Measurements from ENCODE around the gene MMP15.

MMP15 gene

DNA sequence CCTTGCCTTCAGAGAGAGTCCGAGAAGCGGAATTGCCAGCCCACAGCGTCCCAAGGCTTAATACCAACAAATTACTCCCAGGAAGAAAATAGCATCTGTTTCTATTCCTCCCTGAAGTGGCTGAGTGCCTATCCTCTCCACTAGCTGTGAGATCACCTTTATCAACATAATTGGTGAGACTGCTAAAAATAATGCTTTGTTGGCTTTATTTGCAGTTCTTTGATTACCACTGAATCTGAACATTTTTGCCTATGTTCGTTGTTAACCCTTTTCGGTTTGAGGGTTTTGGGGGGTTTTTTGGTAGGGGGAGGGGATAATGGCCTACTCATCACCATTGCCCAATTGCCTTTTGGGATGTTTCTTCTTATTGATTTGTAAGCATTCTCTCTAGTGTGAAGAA lies 31.0 kb downstream of the MMP15 start:
- no CpG with 5 or more reads among the region's 5 CpGs for WGBS (ENCODE audit: extremely low coverage, insufficient coverage, low lambda C conversion rate)
- Histone ChIP-seq H3K18ac (ENCODE audit: low read length) (no peak overlapping the region), H2BK15ac (replicated peaks; ENCODE audit: low read depth) (no peak overlapping the region), H3K4me3 (ENCODE audit: low read length) (no peak overlapping the region), H2AK5ac (ENCODE audit: low read length) (no peak overlapping the region), H3K4me2 (ENCODE audit: low read length) (no peak overlapping the region), H2BK120ac (ENCODE audit: low read depth, low read length) (no peak overlapping the region), H3K56ac (ENCODE audit: low read length) (no peak overlapping the region), H3K36me3 (ENCODE audit: control insufficient read depth, insufficient read depth, low read length) (no peaks in the 10 kb centered on the region), H2BK5ac (ENCODE audit: low read length) (no peak overlapping the region), H3K27me3 (ENCODE audit: insufficient read depth, low read length, poor library complexity) (no peaks in the 10 kb centered on the region), H3K27ac (ENCODE audit: low read depth, low read length) (no peak overlapping the region), H3K4me1 (ENCODE audit: control insufficient read depth, low read depth, low read length) (no peaks in the 10 kb centered on the region), H4K8ac (ENCODE audit: low read depth, low read length) (no peak overlapping the region), H3K23ac (ENCODE audit: low read length) (no peak overlapping the region), H3K79me2 (ENCODE audit: control insufficient read depth, insufficient read depth, low read length) (no peaks in the 10 kb centered on the region), H3K79me1 (ENCODE audit: low read length) (no peaks in the 10 kb centered on the region), H4K5ac (ENCODE audit: low read length) (no peak overlapping the region), H3K9ac (ENCODE audit: low read length) (no peak overlapping the region), H3K4ac (ENCODE audit: low read depth, low read length) (no peak overlapping the region)
- no peak for DNase-seq

DNA sequence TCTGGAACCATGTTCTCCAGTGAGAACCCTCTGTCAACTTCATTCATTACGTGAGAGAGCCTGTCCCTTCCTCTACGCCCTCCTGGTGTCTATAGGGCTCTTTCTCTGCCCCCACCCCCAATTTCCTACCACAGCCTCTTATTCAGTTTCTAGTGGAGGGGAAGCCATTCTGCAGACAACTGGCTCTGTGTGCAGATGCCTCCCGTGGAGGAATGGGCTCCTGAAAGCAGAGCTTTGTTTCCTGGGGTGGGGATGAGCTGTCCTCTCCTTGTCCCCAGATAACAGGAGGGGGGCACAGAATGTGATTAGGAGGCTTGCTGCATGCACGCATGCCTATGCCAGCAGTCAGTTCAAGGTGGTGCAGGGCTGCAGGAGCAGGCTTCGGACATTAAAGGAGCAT lies 31.6 kb downstream of the MMP15 start:
- no peak overlapping the region for H2AK5ac ChIP-seq (ENCODE audit: low read length)
- H2BK15ac ChIP-seq (replicated peaks; ENCODE audit: low read depth) = no peak overlapping the region
- no peak overlapping the region for H3K18ac ChIP-seq (ENCODE audit: low read length)
- no peaks in the 10 kb centered on the region for H3K79me2 ChIP-seq (ENCODE audit: control insufficient read depth, insufficient read depth, low read length)
- H4K5ac ChIP-seq (ENCODE audit: low read length) = no peak overlapping the region
- H3K4ac ChIP-seq (ENCODE audit: low read depth, low read length) = no peak overlapping the region
- H3K36me3 ChIP-seq (ENCODE audit: control insufficient read depth, insufficient read depth, low read length) = no peaks in the 10 kb centered on the region
- H3K27ac ChIP-seq (ENCODE audit: low read depth, low read length) = no peak overlapping the region
- H4K8ac ChIP-seq (ENCODE audit: low read depth, low read length) = no peak overlapping the region
- no CpG with 5 or more reads among the region's 5 CpGs for WGBS (ENCODE audit: extremely low coverage, insufficient coverage, low lambda C conversion rate)
- H3K4me1 ChIP-seq (ENCODE audit: control insufficient read depth, low read depth, low read length) = no peaks in the 10 kb centered on the region
- H3K23ac ChIP-seq (ENCODE audit: low read length) = no peak overlapping the region
- no peak for DNase-seq
- H3K4me3 ChIP-seq (ENCODE audit: low read length) = no peak overlapping the region
- H3K27me3 ChIP-seq (ENCODE audit: insufficient read depth, low read length, poor library complexity) = no peaks in the 10 kb centered on the region
- H3K9ac ChIP-seq (ENCODE audit: low read length) = no peak overlapping the region
- H3K4me2 ChIP-seq (ENCODE audit: low read length) = no peak overlapping the region
- no peak overlapping the region for H2BK120ac ChIP-seq (ENCODE audit: low read depth, low read length)
- H2BK5ac ChIP-seq (ENCODE audit: low read length) = no peak overlapping the region
- no peak overlapping the region for H3K56ac ChIP-seq (ENCODE audit: low read length)
- no peaks in the 10 kb centered on the region for H3K79me1 ChIP-seq (ENCODE audit: low read length)

DNA sequence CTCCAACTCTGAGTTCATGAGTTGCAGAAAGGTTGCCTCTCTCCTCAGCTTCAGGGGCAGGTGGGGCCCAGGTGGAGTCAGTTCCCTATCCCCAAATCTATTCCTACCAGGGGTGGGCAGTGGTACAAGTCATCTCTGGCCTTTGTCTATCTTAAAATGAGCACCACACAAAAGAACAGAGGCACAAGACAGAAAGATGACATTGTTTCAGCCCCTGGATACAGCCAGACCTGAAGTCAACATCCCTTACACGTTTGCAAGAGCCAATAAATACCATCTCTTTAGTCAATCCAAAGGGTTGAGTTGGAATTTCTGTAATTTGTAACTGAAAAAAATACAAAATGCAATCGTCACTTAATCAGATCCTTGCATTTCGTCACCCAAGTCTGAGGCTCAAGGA lies 32.2 kb downstream of the MMP15 start:
- H3K56ac ChIP-seq (ENCODE audit: low read length) = no peak overlapping the region

DNA sequence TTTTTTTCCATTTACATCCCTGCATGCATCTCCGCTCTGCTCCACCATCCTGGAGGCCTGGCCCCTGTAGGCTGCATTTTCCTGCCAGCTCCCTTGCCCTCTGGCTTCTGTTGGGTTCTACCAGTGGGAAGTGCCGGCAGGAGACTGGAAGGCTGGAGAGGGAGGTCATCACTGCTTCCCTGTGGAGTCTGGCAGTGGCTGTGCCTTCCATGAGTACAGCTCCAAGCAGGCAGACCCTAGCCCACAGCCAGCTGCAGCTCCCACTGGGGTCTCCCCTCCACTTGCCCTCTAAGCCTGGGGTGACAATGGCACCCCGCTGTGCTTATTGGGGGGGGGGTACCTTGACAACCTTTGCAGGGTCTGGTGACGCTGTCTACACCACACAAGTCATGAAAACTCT lies 37.3 kb downstream of the MMP15 start:
- Histone ChIP-seq H2BK120ac (ENCODE audit: low read depth, low read length) (no peak overlapping the region), H4K8ac (ENCODE audit: low read depth, low read length) (no peak overlapping the region), H3K27ac (ENCODE audit: low read depth, low read length) (no peak overlapping the region), H3K4me3 (ENCODE audit: low read length) (no peak overlapping the region), H3K4ac (ENCODE audit: low read depth, low read length) (no peak overlapping the region), H2BK15ac (replicated peaks; ENCODE audit: low read depth) (no peak overlapping the region), H3K9ac (ENCODE audit: low read length) (no peak overlapping the region), H3K18ac (ENCODE audit: low read length) (no peak overlapping the region), H3K79me2 (ENCODE audit: control insufficient read depth, insufficient read depth, low read length) (no peaks in the 10 kb centered on the region), H4K5ac (ENCODE audit: low read length) (no peak overlapping the region), H3K27me3 (ENCODE audit: insufficient read depth, low read length, poor library complexity) (no peaks in the 10 kb centered on the region), H3K56ac (ENCODE audit: low read length) (no peak overlapping the region), H3K36me3 (ENCODE audit: control insufficient read depth, insufficient read depth, low read length) (no peaks in the 10 kb centered on the region), H3K4me2 (ENCODE audit: low read length) (no peak overlapping the region), H2AK5ac (ENCODE audit: low read length) (no peak overlapping the region), H3K79me1 (ENCODE audit: low read length) (no peaks in the 10 kb centered on the region), H3K4me1 (ENCODE audit: control insufficient read depth, low read depth, low read length) (no peaks in the 10 kb centered on the region), H3K23ac (ENCODE audit: low read length) (no peak overlapping the region), H2BK5ac (ENCODE audit: low read length) (no peak overlapping the region)
- no peak for DNase-seq
- WGBS (ENCODE audit: extremely low coverage, insufficient coverage, low lambda C conversion rate) = no CpG with 5 or more reads among the region's 4 CpGs

More for the DNA sequence above, 32.2 kb downstream of the MMP15 start:
- Histone ChIP-seq H3K27ac (ENCODE audit: low read depth, low read length) (no peak overlapping the region), H4K5ac (ENCODE audit: low read length) (no peak overlapping the region), H2BK5ac (ENCODE audit: low read length) (no peak overlapping the region), H3K36me3 (ENCODE audit: control insufficient read depth, insufficient read depth, low read length) (no peaks in the 10 kb centered on the region), H3K18ac (ENCODE audit: low read length) (no peak overlapping the region), H4K8ac (ENCODE audit: low read depth, low read length) (no peak overlapping the region), H3K23ac (ENCODE audit: low read length) (no peak overlapping the region), H3K4ac (ENCODE audit: low read depth, low read length) (no peak overlapping the region), H2BK15ac (replicated peaks; ENCODE audit: low read depth) (no peak overlapping the region), H3K79me1 (ENCODE audit: low read length) (no peaks in the 10 kb centered on the region), H2BK120ac (ENCODE audit: low read depth, low read length) (no peak overlapping the region), H3K4me2 (ENCODE audit: low read length) (no peak overlapping the region), H3K4me3 (ENCODE audit: low read length) (no peak overlapping the region), H3K4me1 (ENCODE audit: control insufficient read depth, low read depth, low read length) (no peaks in the 10 kb centered on the region), H2AK5ac (ENCODE audit: low read length) (no peak overlapping the region), H3K27me3 (ENCODE audit: insufficient read depth, low read length, poor library complexity) (no peaks in the 10 kb centered on the region), H3K79me2 (ENCODE audit: control insufficient read depth, insufficient read depth, low read length) (no peaks in the 10 kb centered on the region), H3K9ac (ENCODE audit: low read length) (no peak overlapping the region)
- WGBS (ENCODE audit: extremely low coverage, insufficient coverage, low lambda C conversion rate) = no CpG with 5 or more reads among the region's 3 CpGs
- DNase-seq = no peak

DNA sequence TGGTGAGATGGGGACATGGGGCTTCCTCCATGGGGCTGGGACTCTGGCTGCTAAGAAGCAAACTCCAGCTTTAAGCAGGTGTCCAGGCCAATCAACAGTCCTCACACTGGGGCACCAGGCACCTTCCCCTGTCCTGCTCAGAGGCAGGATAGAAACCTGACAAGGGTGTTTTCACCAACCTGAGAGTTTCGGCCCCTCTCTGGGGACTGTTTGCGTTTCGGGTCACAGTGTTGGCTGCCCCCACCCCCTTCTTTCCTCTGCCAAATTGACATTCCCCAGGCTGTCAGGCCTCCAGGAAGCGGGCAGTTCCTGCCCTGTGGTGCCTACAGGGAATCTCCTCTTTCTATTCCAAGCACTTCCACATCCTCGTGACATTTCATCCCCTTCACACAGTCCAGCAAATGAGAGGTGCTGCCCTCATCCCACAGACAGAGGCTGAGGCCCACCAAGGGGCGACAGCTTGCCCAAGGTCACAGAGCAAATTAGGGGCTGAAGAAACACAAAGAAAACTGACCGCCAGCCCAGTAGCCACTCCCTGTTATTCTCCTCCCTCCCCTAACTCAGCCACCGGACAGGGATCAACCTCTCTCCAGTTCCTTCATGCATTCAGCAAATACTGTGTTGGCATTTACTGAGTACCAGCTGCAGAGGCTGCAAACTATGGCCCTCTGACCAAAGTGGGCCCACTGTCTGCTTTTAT lies 38.0 kb downstream of the MMP15 start:
- DNase-seq = no peak

DNA sequence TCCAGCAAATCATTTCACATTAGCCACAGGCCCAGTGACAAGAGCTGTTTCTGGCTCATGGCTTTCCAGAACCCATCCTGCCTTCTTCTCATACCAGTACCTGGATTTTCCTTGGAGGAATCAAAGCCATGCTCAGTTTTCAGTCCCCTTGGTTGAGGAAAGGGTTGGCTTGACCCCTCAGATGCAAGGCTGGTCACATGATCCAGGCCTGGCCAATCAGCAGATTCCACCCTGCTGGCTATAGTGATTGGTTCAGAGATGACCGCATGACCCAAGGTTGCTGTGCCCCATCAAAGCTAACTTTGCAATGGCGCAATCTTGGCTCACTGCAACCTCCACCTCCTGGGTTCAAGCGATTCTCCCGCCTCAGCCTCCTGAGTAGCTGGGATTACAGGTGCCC lies 45.0 kb downstream of the MMP15 start:
- no peak overlapping the region for H4K5ac ChIP-seq (ENCODE audit: low read length)
- H3K27me3 ChIP-seq (ENCODE audit: insufficient read depth, low read length, poor library complexity) = no peaks in the 10 kb centered on the region

More for the DNA sequence above, 38.0 kb downstream of the MMP15 start:
- Histone ChIP-seq H4K8ac (ENCODE audit: low read depth, low read length) (no peak overlapping the region), H3K4me3 (ENCODE audit: low read length) (no peak overlapping the region), H3K56ac (ENCODE audit: low read length) (no peak overlapping the region), H3K23ac (ENCODE audit: low read length) (no peak overlapping the region), H3K79me2 (ENCODE audit: control insufficient read depth, insufficient read depth, low read length) (no peaks in the 10 kb centered on the region), H3K4me1 (ENCODE audit: control insufficient read depth, low read depth, low read length) (no peaks in the 10 kb centered on the region), H2BK120ac (ENCODE audit: low read depth, low read length) (no peak overlapping the region), H3K4me2 (ENCODE audit: low read length) (no peak overlapping the region), H3K18ac (ENCODE audit: low read length) (no peak overlapping the region), H3K4ac (ENCODE audit: low read depth, low read length) (no peak overlapping the region), H3K27me3 (ENCODE audit: insufficient read depth, low read length, poor library complexity) (no peaks in the 10 kb centered on the region), H3K79me1 (ENCODE audit: low read length) (no peaks in the 10 kb centered on the region), H4K5ac (ENCODE audit: low read length) (no peak overlapping the region), H3K27ac (ENCODE audit: low read depth, low read length) (no peak overlapping the region), H2BK15ac (replicated peaks; ENCODE audit: low read depth) (no peak overlapping the region), H2AK5ac (ENCODE audit: low read length) (no peak overlapping the region), H3K36me3 (ENCODE audit: control insufficient read depth, insufficient read depth, low read length) (no peaks in the 10 kb centered on the region), H3K9ac (ENCODE audit: low read length) (no peak overlapping the region), H2BK5ac (ENCODE audit: low read length) (no peak overlapping the region)
- WGBS (ENCODE audit: extremely low coverage, insufficient coverage, low lambda C conversion rate) = no CpG with 5 or more reads among the region's 8 CpGs

More for the DNA sequence above, 45.0 kb downstream of the MMP15 start:
- no peak overlapping the region for H3K4me2 ChIP-seq (ENCODE audit: low read length)
- H3K56ac ChIP-seq (ENCODE audit: low read length) = no peak overlapping the region
- H2BK5ac ChIP-seq (ENCODE audit: low read length) = no peak overlapping the region
- H4K8ac ChIP-seq (ENCODE audit: low read depth, low read length) = no peak overlapping the region
- H2AK5ac ChIP-seq (ENCODE audit: low read length) = no peak overlapping the region
- no peaks in the 10 kb centered on the region for H3K79me1 ChIP-seq (ENCODE audit: low read length)
- no CpG with 5 or more reads among the region's 4 CpGs for WGBS (ENCODE audit: extremely low coverage, insufficient coverage, low lambda C conversion rate)
- H3K4me3 ChIP-seq (ENCODE audit: low read length) = no peak overlapping the region
- no peak overlapping the region for H3K23ac ChIP-seq (ENCODE audit: low read length)
- no peak overlapping the region for H2BK15ac ChIP-seq (replicated peaks; ENCODE audit: low read depth)
- H3K27ac ChIP-seq (ENCODE audit: low read depth, low read length) = no peak overlapping the region
- H3K36me3 ChIP-seq (ENCODE audit: control insufficient read depth, insufficient read depth, low read length) = no peaks in the 10 kb centered on the region
- H3K4ac ChIP-seq (ENCODE audit: low read depth, low read length) = no peak overlapping the region
- no peak for DNase-seq
- no peak overlapping the region for H3K18ac ChIP-seq (ENCODE audit: low read length)
- no peaks in the 10 kb centered on the region for H3K4me1 ChIP-seq (ENCODE audit: control insufficient read depth, low read depth, low read length)
- no peak overlapping the region for H2BK120ac ChIP-seq (ENCODE audit: low read depth, low read length)
- no peaks in the 10 kb centered on the region for H3K79me2 ChIP-seq (ENCODE audit: control insufficient read depth, insufficient read depth, low read length)
- H3K9ac ChIP-seq (ENCODE audit: low read length) = no peak overlapping the region

Measured in mesendoderm (in vitro differentiated cells).